GDM1 (cell line): ENCODE measurements around the gene DHRSX.
"Not testable (repeated sequence)": the region's sequence is repeated elsewhere in the genome, so short reads cannot be mapped to it uniquely, and the experiment has no call there.

Source experiments
- DNase-seq: peaks from one replicate; lab custom pipeline; 2025; lab: John Stamatoyannopoulos, UW

The DHRSX gene

GRCh38 chrX:2474963-2475726 lies 25.6 kb downstream of the DHRSX start:
- no peak for DNase-seq

GRCh38 chrX:2474280-2474962 lies 26.4 kb downstream of the DHRSX start:
- DNase-seq: no peak

- not testable (repeated sequence) for DNase-seq
Observed at GRCh38 chrX:2473064-2473463, 27.7 kb downstream of the DHRSX start.

- DNase-seq: no peak
Observed at GRCh38 chrX:2471641-2472040, 29.1 kb downstream of the DHRSX start.

GRCh38 chrX:2471126-2471525 lies 29.6 kb downstream of the DHRSX start:
- not testable (repeated sequence) for DNase-seq

GRCh38 chrX:2469852-2470251 lies 30.9 kb downstream of the DHRSX start:
- DNase-seq: not testable (repeated sequence)

- DNase-seq: no peak
Observed at GRCh38 chrX:2469196-2469685, 31.5 kb downstream of the DHRSX start.

GRCh38 chrX:2468261-2469195 lies 32.2 kb downstream of the DHRSX start:
- no peak for DNase-seq

- DNase-seq: no peak
Observed at GRCh38 chrX:2466876-2467656, 33.7 kb downstream of the DHRSX start.

GRCh38 chrX:2464677-2465166 lies 36.1 kb downstream of the DHRSX start:
- no peak for DNase-seq

GRCh38 chrX:2463973-2464676 lies 36.7 kb downstream of the DHRSX start:
- DNase-seq: no peak

- not testable (repeated sequence) for DNase-seq
Observed at GRCh38 chrX:2463481-2463880, 37.3 kb downstream of the DHRSX start.

GRCh38 chrX:2462780-2463179 lies 38.0 kb downstream of the DHRSX start:
- DNase-seq: no peak

GRCh38 chrX:2462074-2462473 lies 38.7 kb downstream of the DHRSX start:
- no peak for DNase-seq

- DNase-seq: no peak
Observed at GRCh38 chrX:2461711-2462016, 39.1 kb downstream of the DHRSX start.

GRCh38 chrX:2460821-2461710 lies 39.7 kb downstream of the DHRSX start:
- not testable (repeated sequence) for DNase-seq

- not testable (repeated sequence) for DNase-seq
Observed at GRCh38 chrX:2460048-2460447, 40.7 kb downstream of the DHRSX start.

- no peak for DNase-seq
Observed at GRCh38 chrX:2458309-2458708, 42.5 kb downstream of the DHRSX start.

- DNase-seq: no peak
Observed at GRCh38 chrX:2457289-2458133, 43.3 kb downstream of the DHRSX start.
